SHP77 (cell line): ENCODE measurements around the gene RPL12.
A peak's percentile ranks its signal among the peaks of the same experiment; 100 is the strongest.

ENCODE experiments used
- DNase-seq, 2 experiments: peaks; one replicate each; lab custom pipeline; 2025; lab: John Stamatoyannopoulos, UW

RPL12 gene

DNA sequence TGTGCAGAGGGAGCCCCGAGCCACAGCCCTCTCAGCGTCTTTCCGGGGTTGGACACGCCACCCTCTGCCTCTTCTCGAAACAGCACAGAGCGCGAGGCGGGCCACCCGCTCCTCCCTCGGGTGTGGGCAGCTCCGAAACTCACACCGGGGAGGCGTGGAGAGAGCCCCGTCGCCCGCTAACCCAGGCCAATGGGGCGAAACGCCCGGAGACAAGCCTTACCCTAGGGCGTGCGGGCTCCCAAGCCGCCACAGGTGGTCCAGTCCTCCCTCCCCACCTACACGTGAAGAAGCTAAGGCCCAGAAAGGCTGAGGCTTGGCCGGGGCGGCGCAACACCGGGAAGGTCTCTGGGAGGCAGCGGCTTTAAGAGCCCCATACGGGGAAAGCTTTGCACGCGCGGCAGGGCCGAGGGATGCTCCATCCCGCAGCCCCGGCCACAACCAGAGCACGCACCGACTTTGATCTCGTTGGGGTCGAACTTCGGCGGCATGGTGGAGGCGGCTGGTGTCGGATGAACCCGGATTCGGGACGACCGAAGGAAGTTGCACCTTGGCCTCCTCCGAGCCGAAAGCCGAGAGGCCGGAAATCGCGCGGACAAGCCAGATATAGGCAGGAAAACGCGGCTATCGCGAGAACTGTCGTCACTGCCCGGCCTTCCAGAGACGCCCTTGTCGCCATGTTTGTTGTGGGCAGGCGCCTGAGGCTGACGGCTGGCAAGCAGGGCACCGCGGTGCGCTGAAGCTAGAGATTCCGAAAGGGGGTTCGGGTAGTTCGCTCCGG lies at the start of gene RPL12, which contains the start of gene LRSAM1:
Gene RPL12, minus strand, starts transcription at position 577 of the 778 bp plus-strand sequence. Its CDS starts 89 bp downstream, at position 488.
Gene LRSAM1, plus strand, starts transcription at position 681 of the 778 bp plus-strand sequence. CDS start 3,018 bp downstream, outside the sequence.
- peak; percentile 83 to 90 for DNase-seq

DNA sequence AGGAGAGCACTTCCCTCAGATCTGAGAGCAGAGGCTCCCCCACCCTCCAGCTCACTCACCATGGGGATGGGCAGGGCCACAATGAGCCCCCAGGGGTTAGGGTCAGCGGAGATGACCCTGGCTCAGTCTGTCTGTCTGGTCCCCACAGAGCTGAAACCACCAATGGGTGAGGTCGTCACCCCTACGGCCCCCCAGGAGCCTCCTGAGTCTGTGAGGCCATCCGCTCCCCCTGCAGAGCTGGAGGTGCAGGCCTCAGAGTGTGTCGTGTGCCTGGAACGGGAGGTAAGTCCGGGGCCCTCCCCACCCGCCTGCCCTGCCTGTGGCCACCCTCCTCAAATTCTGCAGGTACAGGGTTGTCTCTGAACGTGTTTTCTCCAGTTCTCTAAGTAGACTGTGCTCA lies 49.7 kb upstream of the RPL12 start:
- DNase-seq, result no peak

DNA sequence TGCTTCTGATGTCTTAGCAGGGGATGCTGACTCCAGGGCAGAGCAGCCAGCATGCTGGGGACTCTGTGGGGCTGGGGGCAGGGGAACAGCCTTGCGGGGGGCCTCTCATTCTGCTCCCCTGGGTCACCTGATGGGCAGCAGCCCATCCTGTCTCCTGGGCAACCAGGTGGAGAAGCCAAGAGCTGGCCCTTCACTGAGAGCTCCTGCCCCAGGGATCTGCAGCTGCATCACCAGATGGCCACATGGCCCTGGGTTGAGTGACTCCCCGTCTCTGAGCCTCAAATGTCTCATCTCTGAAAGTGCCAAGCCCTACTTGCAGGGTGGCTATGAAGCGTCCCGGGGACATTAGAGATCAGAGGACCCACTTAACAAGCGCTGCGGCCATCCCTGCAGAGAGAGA lies 49.2 kb upstream of the RPL12 start:
- no peak for DNase-seq

DNA sequence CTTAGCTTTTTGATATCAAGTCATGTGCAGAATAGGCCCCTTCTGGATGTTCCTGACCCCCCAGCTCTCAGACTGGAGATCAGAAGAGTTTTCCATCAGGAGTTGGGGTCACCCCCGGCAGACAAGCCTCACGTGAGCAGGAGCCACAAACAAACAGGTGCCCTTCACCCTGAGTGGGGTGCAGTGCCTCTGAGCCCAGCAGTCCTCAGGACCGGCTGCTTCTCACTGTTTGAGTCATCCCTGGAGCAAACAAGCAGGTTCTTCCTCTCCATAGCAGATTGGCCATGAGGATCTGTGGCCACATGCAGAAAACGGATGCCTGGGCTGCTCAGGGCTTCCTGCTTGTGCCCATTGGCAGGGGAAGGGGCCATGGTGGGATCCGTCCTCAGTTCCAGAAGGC lies 47.1 kb upstream of the RPL12 start:
- no peak for DNase-seq

DNA sequence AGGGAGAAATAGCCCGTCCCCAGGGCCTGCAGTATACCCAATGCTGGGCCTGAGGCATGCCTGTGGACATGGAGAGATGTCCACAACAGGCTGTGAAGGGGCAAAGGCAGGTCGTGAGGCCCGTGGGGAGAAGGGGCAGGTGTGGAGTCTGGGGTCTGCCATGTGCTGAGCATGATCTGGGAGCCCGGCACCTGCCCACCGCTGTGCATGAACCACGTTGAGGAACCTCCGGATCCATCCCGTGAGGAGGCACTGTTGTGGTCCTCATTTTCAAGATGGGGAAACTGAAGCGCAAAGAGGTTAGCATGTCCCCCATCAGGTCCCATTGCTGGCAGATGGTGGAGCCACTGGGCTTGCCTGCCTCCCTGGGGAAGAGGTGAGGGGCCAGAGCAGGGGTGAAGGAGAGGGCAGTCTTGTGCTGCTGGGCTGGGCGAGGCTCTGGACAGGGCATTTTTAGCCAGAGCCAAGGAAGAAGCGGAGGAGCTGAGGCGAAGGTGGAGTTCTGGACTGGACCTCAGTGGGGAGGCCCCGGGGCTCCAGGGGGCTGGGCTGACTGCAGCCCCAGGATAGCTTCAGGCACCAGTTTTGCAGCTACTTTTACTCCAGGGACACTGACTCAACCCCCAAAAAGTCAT lies 46.6 kb upstream of the RPL12 start:
- no peak for DNase-seq

DNA sequence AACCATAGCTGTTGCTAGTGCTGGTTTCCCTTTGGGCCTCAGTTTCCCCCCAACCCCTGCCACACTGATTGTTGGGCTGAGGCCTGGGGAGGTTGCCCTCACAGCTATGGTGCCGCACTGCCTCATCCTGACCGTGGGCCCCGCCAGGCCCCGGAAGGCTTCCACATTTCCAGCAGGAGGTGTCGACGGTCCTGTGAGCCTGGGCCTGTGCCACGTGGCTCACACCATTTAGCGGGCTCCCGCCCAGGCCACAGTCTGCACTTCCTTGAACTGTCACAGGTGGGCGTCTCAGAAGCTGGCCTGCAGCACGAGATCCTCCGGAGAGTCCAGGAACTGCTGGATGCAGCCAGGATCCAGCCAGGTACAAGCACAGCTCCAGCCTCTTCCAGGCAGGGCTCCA lies 45.8 kb upstream of the RPL12 start:
- DNase-seq, result no peak

DNA sequence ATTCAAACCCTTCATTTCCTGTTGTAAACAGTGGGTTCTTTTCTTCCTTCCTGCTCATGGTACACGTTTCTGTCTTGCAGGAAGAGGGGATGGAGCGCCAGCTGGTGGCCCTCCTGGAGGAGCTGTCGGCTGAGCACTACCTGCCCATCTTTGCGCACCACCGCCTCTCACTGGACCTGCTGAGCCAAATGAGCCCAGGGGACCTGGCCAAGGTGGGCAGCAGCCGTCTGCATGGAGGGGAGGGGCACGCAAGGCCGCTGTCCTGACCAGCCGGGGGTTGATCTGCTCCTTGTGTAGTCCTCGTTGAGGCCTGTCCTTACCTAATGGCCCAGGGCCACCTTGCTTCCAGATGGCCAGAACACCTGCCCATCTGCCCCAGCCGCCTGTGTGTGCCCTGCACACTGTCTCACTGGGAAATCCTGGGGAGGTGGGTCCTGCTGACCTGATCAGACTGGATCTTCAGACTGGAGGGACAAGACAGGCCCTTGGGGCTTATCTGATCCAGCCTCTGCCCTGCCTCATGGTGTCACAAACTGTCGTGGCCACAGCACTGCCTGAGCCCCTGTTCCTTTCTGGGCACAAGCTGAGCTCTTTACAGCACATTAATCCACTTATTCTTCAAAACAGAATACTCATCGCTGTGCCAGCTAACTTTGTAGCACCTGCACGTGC lies 44.8 kb upstream of the RPL12 start:
- DNase-seq, result no peak

DNA sequence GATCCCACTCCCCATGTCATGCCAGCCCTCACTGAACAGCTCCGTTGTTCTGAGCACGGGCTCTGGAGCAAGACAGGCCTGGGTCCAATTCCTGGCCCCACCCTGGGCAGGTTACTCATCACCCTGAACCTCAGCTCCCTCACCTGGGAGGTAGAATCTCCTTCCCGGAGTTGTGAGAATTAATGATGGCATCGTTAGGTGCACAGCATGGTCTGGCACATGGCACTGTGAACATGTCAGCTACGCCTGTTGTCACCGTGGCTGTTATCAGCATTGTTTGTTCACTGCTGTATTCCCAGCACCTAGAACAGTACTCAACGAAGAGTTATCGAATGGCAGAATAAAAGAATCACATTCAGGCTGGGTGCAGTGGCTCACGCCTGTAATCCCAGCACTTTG lies 43.1 kb upstream of the RPL12 start:
- no peak for DNase-seq

DNA sequence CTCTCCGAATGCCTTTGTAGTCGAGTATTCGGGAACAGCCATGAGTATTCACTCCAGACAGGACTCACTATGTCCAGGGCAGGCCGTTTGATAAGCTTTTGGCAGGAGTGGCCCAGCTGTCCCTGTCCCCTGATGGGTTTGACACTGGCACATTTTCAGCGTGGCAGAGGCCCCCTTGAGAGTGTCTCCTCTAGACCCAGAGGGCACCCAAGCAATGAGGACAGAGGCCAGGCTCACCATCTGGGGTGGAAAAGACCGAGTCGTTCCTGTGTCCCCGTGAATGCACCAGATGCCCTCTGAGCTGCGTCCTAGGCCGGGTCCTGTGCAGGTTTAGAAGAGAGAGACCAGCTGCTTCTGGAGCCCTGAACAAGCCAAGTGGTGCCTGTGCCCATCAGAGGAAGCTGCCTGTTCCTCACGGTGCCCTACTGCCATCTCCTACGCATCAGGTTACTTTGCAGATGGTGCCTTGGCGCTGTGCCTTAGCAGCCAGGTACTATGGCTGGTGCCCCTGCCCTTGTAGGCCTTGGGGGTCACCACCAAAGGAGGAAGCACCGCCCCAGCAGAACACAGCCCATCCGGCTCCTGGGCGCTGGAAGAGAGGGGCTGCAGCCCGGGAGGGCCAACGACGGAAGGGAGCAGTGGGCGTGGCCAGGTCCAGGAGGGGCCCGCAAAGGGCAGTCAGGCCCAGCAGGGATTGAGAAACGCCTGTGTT lies 42.5 kb upstream of the RPL12 start:
- no peak for DNase-seq

DNA sequence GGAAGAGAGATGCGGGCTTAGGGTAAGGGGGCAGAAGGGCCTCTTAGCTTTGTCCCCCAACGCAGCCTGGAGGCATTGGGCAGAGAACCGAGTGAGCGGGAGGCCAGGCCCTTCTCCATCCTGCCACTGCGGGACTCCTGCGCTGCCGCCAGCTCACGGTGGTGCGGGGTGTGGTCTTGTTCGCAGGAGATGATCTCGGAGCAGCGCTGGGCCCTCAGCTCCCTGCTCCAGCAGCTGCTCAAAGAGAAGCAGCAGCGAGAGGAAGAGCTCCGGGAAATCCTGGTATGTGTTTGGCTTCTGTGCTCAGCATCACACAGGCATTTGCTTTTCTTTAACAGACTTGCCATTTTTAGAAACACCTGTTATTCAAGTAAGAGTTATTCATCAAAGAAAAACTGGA lies 41.4 kb upstream of the RPL12 start:
- no peak for DNase-seq

DNA sequence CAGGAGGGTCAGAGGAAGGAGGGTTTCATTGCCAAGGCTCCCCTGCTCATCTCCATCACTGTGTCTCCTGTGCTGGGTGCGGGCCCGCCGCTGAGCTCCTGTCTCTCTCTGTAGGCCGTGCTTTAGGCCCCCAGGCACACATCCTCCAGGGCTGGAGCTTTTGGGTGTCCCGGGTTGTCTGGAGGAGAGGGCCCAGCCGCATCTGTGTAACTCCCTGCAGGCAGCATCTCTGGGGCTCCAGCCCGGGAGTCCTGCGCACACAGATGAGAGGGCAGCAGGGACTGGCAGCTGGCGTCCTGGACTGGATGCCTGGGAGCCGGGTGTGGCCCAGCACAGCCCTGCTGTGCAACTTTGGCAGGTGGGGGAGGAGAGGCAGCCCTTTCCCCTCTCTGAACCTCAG lies 40.3 kb upstream of the RPL12 start:
- DNase-seq, result no peak

DNA sequence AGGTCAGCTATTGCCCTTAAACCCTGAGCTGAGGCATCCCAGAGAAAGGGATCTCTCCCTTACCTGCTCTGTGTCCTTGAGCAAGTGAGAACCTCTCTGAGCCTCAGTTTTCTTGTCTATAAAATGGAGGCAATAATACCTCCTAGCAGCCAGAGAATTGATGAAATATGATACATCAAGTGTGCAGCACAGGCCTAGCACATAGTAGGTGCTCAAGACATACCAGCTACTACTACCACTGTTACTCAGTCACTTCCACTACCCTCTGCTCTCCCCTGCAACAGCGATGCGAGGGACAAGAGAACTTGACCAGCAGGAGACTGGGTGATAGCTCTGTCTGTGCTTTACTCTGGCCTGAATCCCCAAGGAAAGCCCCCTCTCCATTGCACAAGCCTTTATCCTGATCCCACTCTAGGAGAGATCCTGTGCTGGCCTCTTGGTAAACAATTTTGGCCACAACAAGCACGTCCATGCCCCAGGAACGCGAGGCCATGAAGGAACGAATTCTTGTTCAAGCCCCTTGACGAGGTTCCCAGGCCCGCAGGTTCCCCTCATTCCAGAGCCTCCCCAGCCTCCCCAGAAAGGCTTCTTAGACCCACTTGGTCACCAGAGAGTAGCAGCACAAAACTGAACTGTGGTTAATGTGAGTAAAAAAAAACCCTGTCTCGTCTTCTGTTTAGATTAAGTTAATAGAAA lies 39.5 kb upstream of the RPL12 start:
- DNase-seq, result no peak

DNA sequence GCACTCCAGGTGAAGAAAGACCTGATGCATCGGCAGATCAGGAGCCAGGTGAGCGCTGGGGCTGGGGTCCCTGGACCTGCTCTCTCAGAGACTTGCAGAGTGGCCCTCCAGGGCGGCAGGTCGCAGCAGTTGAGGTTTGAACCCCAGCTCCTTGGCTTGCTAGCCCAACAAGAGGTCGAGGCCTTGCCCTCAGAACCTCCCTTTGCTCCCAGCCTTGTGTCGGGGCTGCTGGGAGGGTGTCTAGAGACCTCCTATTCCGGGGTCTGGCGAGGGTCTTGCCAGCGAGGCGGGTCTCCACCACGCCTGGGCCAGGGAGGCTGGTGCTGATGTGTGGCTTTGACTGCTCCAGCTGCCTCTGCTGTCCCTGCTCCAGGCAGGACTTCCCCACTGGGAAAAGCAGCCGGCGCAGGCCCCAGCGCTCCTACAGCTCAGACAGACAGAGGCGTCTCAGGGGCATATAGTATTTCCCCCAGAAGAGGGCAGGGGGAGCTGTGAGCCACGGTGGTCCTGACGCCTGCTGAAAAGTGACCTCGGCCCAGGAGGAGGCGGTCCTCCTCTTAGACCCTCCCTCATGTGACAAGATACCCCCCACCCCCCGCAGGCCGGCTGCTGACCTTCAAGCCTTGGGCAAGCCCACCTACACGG lies 38.4 kb upstream of the RPL12 start:
- no peak for DNase-seq

DNA sequence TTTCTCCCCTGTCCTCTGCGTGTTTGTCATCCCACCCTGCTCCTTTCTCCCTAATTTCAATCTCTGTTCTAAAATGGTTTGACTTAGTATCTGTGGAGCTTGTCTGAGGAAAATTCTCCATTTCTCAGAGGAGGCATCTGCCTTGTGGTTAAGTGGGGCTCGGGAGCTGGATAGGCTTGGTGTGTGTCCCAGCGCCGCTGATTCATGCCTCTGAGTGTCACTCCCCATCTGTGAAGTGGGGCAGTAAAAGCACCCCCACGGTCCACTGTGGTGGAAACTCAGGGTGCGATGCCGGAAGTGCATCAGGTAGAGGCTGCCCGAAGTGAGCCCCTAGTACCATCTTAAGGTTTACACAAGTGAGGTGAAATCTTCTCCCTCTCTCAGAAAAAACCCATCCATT lies 37.7 kb upstream of the RPL12 start:
- DNase-seq, result no peak

DNA sequence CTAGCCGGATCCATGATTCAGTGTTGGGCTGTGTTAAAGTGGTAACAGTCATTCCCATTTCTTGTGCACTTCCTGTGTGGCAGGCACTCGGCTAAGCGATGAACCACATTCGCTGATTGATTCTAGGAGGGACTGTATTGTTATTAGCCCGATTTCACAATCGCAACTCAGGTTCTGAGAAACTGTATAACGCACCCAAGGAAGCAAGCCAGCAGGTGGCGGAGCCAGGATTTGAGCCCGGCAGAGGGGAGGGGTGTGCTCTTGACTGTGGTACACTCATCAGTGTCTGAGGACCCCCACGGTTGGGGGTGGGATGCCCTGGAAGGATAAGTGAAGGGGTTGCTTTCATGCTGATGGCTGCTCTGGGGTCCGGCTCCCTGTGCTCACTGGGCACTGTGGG lies 34.8 kb upstream of the RPL12 start:
- no peak for DNase-seq

DNA sequence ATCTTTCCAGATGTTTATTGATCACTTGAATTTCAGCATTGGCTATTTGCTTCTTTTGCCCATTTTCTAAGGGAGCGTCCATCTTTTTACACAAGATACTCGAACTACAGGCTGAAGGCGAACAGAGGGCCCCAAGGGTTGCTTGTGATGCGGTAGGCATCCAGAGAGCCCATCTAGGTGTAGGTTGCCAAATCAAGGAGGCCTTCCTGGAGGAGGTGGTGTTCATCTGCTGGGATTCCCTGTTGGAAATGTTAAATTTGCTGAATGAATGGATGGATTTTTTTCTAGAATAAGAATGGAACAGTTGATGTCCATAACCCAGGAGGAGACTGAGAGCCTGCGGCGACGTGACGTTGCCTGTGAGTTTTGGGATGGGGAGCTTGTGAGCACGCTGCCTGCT lies 31.5 kb upstream of the RPL12 start:
- DNase-seq, result no peak

DNA sequence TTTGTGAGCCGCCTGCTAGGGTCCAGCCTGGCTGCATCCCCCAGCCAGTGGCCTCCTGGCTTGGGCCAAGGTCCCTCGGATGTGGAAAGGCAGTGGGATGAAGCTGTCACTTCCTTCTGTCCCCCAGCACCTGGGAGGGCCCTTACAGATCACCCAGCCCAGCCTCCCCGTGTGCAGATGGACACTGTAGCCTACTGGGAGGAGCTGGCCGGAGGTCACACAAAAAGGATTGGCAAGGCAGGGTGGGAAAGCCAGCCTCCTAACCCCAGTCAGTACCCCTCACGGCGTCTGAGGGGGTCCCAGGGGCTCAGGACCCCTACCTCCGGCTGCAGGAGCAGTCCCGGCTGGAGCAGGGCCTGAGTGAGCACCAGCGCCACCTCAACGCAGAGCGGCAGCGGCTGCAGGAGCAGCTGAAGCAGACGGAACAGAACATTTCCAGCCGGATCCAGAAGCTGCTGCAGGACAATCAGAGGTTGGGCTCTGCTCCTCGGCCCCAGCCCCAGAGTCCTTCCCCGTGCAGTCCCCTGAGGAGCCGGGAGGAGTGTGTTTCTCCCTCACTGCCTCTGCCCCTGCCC lies 28.4 kb upstream of the RPL12 start:
- no peak for DNase-seq

DNA sequence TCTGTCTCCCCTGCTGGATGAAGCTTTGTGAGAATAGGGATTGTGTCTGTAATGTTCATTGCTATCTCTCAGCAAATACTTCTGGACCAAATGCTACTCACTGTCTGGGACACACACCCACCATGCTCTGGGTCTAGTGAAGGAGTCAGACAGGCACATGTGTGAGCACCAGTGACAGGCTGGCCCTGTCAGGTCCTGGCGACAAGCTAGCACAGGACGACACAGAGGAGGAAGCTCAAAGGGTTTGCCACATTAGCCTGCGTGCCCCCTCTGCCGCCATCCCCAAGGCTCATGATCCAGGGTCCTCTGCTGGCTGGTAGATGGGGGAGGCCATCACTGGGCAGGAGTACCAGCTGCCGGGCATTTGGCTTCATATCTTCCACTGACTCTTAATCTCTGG lies 23.4 kb upstream of the RPL12 start:
- DNase-seq, result no peak

DNA sequence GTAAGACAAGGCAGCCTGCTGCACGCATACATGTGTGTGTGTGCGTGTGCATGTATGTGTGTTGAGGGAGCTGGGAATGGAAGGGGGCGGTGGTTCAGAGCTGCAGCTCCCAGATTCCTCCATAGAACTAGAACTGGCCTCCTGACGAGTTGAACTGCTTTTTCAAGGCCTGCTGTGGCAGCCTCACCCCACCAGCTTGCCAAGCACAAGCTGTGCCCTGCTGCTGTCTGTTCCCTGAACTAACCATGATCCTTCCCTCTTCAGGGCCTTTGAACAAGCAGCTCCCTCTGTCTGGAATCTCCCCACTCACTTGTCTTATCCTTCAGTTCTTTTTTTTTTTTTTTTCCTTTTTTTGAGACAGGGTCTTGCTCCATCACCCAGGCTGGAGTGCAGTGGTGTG lies 22.7 kb upstream of the RPL12 start:
- DNase-seq, result no peak

DNA sequence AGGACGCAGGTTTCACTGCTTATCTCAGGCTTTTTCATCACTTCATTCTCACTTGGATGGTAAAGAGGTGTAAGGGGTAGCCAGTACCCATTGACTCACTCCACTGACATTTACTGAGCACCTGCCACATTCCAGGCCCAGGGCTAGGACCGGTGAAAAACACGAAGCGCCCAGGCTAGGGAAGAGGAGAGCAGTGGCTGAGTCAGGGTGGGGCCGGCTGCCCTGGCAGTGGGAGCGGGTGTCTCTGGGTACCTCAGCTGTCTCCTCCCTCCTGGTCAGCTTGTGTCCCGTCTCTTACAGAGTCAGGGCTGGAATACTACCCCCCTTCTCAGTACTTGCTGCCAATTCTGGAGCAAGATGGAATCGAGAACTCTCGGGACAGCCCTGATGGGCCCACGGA lies 22.3 kb upstream of the RPL12 start:
- DNase-seq, result no peak

DNA sequence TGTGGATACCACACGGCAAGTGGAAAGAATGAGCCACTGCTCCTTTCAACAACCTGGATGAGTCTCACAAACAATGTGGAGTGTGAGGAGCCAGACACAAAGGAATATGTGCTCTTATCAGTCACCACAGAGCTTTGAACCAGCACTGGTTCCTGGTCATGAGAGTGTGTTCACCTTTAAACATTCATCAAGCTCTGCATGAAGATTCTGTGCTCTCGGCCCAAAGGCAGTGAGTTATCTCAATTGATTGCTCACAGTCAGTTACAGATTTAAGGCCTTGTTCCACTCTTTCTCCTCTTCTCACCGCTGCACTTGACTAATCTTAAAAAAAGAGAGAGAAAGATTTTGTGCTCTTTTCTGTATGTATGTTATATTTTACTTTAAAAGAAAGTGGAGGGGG lies 19.5 kb upstream of the RPL12 start:
- DNase-seq, result no peak
